ENCODE results near the gene TPT1.
"Not testable (repeated sequence)": the region's sequence is repeated elsewhere in the genome, so short reads cannot be mapped to it uniquely, and the experiment has no call there.

Gene TPT1

DNA sequence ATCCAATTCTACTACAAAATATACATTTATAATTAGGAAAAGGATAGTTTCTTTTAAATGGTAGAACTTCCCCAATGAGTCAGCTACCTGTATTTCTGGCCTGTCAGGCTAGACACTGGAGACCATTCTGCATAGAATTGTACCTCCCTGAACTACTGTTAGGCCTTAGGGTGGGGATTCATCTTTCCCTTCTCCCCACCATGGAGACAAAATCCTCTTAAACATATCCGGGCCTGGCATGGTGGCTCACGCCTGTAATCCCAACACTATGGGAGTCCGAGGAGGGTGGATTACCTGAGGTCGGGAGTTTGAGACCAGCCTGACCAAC is 24.5 kb upstream of the TPT1 start:
- DNase-seq, result no peak

DNA sequence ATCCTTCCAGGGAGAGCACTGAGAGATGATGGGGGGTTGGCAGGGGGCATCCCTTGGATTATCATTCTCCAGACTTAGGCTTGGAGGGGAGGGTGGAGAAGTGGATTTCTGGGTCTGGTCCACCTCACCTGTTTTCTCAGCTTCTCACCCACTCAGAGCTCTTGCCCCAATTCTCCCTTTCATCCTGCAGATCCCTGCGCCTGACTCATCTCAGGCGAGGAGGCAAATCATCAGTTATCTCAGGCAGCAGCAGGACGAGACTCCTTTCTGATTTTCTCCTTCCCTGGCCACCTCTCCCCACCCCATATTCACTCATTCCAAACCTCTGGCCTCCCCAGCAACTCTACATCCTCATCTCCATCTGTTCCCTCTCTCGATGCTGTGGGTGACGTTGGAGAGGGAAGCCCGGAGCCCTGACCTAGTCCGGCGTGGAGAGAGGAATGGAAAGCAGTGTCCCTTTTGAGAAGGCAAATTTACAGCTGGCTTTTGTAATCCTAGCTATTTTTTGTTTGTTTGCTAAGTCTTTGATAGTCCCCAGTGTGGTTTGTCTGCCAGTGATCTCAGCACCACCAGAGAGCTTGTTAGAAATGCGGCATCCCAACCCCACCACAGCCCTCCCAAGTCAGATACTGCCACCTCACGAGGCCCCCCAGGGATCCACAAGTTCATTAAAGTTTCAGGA is 24.0 kb upstream of the TPT1 start:
- no peak for DNase-seq

DNA sequence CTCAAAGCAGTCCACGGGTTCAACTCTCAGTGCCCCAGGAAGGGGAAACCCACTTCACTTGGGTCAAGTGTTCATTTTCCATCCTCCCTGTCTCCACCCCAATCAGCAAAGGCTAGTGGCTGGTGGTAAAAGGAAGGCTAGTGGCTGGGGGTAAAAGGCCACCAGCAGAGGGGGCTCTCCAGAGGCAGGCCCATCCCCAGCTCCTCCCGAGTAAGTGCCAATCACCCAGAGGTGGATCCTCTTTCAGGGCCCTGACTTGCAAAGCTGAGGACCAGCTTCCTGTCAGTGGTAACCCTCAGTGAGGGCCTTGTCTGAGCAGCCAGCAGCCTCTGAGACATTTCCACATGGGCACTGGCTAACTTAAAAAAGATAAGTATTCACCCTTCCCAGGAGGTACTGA is 22.0 kb upstream of the TPT1 start:
- no peak for DNase-seq

DNA sequence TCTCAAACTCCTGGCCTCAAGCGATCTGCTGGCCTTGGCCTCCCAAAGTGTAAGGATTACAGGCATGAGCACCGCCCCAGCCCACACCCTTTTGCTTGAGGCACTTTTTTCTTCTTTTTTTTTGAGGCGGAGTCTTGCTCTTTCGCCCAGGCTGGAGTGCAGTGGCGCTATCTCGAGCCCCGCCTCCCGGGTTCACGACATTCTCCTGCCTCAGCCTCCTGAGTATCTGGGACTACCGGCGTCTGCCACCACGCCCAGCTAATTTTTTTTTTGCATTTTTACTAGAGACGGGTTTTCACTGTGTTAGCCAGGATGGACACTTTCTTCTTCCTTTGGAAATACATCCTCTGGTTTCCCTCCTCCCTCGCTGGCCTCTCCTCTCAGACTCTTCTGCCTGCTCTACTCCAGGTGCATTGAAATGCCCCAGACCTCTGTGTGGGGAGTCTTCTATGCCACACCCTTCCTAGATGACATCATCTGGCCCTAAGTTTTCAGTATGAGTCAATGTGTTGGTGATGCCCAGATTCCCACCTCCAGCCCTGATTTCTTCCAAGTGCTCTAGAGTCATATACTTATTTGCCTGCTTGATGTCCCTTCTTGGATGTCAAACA is 20.7 kb upstream of the TPT1 start:
- no peak for DNase-seq

DNA sequence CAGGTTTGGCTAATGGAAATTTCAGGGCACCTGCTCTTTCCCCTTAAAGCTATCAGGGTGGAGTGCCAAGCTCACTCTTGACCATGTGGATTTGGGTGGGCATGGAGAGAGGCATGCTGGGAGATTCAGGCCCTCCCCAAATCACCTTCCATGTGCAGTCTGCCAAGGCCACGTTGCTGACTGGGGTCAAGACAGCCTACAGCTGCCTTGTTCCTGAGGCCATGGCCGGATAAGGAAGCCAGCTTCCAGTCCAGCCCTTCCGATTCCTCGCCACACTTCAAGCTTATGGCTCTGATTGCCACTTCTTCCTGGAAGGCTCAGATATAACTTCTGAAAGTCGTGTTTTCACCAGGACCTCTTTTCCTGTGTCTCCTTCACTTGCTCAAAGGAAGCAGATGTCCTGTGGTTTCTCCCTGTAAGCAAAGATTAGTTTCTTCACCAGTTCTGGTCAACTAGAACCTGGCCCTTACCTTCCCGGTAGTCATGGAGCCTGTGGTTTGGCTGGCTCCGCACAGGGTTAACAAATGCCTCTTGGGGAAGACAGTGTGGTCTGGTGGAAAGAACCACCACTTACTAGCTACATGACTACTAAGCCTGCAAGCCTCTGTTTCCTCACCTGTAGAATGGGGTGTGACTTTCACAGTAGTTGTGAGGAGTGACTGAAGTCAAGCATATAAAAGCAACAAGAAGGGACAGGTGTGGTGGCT is 16.1 kb upstream of the TPT1 start:
- no peak for DNase-seq

DNA sequence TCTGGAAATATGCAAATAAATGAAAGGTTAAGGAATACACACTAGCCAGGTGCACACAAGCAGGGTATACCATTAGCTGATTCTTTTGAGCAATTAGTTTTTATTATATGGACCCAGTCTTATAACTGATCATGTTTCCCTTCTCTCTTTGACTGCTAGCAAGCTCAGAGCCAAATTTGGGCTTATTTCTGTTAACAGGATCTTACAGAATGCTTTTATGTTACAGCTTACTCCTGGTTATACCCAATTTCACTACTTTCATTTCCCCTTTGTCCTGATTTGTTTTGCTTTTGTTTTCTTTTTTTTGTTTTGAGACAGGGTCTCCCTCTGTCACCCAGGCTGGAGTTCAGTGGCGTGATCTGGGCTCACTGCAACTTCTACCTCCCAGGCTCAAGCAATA is 12.9 kb upstream of the TPT1 start:
- DNase-seq, result no peak

DNA sequence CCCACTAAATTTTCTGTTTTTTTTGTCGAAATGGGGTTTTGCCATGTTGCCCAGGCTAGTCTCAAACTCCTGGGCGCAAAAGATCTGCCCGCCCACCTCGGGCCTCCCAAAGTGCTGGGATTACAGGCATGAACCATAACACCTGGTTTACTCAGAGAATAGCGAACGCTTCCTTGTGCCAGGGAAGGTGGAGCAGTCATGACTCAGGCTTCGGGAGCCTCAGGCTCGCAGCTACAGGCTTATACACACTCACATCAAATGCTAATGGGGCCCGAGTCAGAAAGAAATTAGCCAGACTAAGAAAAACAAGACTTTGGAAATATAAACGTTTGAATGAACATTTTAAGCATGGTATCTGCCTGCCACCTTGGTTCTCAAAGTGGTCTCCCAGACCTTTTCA is 11.0 kb upstream of the TPT1 start:
- DNase-seq, result no peak

DNA sequence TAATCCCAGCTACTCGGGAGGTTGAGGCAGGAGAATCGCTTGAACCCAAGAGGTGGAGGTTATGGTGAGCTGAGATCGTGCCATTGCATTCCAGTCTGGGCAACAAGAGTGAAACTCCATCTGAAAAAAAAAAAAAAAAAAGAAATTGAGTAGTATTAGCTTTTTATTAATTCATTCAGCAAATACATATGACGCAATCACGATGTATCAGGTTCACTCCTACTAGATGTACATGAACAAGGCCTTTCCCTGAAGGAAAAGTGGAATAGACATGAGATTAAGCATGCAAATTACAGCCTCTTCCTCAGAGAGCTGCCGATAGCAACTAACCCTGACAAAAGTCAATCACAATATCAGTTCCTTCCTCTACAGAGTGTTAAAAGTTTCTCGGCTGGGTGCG is 9.2 kb upstream of the TPT1 start:
- no peak for DNase-seq

DNA sequence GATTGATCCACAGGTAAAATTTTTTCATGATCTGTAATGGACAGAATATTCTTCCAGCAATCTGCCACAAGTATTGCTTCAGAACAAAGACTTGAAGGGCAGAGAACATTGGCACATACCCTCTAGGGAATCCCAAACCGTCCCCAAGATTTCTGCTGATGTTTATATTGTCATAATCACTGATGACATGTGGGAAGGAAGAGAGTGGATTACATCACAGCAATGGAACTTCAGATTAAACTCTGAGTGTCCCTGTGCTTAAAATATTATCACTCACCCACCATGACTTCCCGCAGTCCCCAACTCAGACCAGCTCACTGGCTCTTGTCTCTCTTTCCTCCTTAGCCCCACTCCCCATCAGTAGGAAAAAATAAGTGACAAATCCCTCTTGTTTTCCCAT is 8.5 kb upstream of the TPT1 start:
- DNase-seq, result no peak

DNA sequence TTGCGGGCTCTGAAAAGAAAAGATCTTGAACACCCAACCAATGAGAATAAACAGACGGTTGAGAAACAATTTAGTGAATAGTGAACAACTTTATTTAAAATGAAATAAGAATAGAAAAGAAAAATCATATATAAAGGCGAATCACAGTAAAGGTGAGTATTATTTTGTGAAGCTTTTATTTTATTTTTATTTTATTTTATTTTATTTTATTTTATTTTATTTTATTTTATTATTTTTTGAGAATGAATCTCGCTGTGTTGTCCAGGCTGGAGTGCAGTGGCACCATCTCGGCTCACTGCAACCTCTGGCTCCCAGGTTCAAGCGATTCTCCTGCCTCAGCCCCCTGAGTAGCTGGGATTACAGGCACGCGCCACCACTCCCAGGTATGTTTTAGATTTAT is 3.1 kb upstream of the TPT1 start:
- DNase-seq, result not testable (repeated sequence)

DNA sequence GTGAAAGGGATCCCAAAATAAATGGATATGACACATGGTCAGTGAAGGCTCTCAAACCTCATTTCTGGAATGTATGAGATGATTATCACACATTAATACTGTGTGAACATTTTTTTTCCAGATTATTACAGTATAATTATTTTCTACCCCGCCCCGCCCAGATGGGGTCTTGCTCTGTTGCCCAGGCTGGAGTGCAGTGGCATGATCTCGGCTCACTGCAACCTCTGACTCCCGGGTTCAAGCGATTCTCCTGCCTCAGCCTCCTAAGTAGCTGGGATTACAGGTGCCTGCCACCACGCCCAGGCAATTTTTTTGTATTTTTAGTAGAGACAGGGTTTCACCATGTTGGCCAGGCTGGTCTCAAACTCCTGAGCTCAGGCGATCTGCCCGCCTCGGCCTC is 2.1 kb upstream of the TPT1 start:
- DNase-seq, result not testable (repeated sequence)

DNA sequence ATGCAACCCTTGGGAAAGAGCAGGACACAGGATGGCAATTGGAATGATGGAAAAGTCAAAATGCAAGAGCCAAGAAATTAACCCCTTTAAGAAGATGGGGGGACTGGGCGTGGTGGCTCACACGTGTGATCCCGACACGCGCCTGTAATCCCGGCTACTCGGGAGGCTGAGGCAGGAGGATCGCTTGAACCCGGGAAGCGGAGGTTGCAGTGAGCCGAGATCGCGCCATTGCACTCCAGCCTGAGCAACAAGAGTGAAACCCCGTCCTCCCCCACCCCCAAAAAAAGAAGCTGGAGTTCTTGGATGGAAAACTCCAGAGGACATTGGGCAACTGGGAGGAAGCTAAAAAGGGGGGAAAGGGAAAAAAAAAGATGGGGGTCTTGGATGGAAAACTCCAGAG is 1.7 kb upstream of the TPT1 start:
- not testable (repeated sequence) for DNase-seq

DNA sequence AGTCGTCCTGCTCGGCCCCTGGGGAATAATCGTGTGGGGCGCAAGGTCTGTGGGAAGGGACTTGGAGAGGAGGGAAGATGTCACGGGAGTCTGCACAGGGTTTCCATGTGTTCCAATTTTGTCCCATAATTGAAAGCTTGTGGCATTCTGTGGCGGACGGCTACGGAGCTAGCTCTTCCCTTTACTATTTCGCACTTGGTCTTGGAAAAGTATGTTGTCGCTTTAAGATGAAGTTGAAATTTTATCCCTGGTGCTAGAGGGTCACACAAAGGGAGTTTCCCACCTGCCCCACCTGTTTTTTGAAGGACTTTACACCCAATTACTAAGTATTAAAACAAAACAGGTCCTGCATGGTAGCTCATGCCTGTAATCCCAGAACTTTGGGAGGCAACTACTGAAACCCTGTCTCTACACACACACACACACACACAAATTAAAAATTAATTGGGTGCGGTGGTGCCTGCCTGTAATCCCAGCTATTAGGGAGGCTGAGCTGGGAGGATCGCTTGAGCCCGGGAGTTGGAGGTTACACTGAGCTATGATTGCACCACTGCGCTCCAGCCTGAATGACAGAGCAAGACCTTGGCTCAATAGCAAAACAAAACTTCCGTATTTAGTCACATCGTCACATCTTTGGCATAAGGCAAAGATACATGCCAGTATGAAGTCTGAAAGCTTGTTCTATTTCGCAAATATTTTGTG is 967 bp upstream of the TPT1 start:
- no peak for DNase-seq

DNA sequence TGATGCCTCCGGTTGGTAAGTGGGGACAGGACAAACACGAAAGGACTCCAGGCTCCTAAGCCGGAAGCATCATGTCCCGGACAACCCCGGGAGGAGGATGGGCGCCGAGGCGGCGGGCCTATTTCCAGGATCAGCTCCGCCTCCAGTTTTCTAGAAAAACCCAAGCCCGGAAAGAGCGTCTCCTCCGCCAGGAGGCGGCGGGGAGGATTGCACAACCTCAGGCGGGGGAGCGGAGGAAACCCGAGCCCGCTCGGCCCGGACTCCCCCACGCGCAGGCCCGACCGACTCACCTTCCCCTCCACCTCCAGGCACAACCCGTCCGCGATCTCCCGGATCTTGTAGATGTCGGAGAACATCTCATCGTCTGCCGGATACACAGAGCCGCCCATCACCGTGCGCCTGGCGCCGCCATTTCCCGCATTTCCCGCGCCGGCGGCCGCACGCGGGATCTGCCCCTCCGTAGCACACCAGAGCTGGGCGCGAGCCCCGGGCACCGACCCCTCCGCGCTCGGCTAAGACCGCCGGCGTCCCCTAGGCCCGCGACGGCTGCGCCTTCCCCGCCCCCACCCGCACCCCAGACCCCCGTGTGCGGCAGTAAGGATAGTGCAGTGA is 455 bp downstream of the TPT1 start:
- DNase-seq, result peak; percentile 33

DNA sequence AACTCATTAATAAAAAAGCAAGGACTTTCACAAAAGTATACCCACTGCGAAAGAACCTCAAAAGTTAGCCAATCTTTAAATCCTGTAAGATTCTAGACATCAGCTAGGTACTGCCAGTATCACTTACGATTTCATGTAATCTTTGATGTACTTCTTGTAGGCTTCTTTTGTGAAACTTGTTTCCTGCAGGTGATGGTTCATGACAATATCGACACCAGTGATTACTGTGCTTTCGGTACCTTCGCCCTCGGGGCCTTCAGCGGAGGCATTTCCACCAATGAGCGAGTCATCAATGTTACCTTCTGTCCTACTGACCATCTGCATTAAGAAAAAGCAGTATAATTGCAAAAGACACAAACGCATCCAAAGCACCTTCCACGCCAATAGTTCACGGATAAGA is 1.1 kb downstream of the TPT1 start:
- DNase-seq, result no peak

DNA sequence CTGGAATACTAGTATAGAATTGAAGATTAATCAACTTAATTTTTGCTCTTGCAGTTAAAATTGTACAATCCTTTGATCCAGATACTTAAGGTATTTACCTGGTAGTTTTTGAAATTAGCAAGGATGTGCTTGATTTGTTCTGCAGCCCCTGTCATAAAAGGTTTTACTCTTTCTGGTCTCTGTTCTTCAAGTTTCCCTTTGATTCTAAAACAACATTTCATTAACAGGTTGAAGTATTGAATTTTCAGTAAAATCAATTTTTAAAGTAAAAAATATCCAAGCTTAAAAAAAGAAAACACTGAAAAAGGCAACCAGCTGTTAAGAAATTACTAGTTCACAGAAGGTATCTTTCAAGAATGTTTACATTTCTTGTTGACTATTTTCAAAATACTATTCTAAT is 1.6 kb downstream of the TPT1 start:
- DNase-seq, result no peak

DNA sequence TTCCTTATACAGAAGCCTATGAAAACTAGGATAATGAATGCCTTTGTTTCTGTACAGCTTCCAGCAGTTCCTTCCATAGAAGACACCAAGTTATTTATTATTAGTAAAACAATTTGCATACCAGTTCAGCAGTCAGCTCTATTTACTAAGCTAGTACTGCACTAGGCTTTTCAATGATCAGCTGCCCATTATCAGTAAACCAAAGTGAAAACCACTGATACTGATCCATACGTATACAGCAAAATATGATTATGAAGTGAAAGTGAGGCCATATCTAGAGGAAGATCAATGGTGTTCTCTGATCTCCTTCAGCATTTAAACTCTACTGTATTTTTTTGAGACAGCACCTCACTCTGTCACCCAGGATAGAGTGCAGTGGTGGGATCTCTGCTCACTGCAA is 3.2 kb downstream of the TPT1 start:
- no peak for DNase-seq

DNA sequence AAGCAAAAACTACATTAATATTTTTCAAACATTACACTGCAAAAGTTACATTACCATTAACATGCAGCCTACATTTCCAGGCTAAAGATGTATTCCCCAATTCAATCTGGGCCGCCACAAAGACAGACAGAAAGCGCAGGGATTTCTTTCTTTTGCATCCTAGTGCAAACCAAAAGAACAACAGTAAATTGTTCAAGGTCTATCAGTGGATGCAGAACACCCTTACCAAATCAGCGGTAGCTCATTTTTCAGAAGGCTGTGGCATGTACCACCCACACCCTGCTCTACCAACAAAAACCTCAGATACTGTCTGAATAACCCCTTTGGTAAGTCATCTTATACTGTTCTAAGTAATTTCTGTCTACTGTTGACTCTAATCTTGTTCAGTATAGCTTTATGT is 3.6 kb downstream of the TPT1 start:
- DNase-seq, result no peak

DNA sequence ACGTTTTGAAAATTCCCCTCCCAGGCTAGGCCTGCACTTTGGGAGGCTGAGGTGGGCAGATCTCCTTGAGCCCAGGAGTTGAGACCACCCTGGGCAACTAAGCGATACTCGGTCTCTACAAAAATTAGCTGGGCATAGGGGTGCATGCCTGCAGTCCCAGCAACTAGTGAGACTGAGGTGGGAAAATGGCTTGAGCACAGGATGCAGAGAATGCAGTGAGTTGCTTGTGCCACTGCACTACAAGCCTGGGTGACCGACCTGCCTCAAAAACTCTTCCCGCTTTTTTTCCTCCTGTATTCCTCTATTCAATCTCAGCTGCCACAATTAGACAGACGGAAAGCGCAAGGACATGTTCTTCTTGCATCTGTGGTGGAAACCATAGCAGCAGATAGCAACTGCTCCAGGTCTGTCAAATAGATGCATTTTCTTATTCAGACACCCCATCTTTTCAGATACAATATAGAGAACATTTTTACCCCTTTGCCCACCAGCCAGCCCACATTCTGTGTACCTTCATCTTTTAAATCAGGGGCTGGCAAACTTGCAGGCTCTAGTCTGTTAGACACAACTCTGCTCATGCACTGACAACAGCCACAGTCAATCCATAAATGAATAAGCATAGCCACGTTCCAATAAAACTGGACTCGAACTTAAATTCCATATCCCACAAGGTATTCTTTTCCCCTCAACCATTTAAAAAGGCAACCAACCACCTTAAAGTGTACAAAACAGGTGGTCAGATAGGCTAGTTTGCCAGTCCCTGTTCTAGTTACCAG is 4.8 kb downstream of the TPT1 start:
- DNase-seq, result no peak

DNA sequence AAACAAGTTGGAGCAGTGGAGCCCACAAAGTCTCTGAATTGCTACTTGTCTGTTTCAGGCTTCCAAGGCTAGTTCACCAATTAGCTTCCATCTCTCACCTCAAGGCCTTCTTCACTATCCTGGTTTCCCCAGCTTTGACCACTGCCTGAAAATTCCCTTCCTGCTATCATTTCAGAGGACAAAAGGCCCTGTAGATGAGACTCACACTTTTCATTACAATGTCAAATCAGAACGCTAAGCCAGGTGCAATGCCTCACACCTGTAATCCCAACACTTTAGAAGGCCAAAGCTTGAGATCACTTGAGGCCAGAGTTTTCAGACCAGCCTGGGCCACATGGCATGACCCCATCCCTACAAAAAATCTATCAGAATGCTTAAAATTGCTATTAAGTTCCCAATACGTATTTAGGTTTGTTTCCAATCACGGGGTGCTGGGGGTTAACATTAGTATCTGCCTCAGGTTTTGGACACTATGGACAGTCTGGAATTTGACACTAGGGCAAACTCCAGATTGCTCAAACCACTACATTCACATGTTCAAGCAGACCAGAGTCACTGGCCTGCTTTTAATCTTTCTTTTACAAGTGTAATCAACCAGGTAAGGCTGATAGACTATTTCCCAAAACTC is 5.5 kb downstream of the TPT1 start:
- DNase-seq, result no peak

DNA sequence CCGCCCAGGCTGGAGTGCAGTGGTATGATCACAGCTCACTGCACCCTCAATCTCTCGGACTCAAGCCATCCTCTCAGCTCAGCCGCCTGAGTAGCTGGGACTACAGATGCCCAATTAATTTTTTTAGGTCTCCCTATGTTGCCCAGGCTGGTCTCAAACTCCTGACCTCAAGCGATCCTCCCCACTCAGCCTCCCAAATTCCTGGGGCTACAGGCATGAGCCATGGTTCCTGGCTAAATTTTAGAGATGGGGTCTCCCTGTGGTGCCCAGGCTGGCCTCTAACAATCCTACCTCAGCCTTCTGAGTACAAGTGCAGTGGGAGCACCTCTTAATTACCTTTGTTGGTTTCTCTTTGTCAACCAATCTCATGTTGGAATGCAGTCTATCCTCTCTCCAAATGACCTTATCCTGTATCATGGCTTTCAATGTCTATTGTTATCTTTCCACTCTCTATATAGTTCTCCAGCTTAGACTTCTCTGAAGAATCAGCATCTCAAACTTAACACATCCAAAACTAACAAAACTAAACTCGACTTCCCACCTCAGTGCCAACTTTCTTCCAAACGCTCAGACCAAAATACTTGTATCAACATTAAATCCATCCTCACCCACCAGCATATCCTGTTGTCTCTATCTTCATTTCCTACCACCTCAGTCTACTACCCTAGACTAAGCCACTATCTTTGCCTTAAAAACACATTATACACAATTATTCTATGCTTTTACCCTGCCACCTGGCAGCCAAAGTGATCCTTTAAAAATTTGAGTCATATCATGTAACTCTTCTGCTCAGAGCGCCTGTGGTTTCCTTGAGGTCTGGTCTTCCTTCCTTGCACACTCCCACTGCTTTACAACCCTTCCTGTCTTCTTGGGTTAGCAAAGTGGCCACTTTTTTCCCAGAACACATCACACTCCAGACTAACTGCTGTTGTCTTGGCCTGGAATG is 6.7 kb downstream of the TPT1 start:
- no peak for DNase-seq

All from NCI-H524 treated with DMSO at 0.1 percent for 48 hours (cell line).